Stimulated activated CD4-positive, alpha-beta T cell treated with anti-CD3 and anti-CD28 coated beads, Interleukin-15, amount 100 ng/mL, for 1 hour (primary cell): Measurements from ENCODE around the gene PRDM16.

Experiments
- DNase-seq, 2 donors: peaks; one replicate each; pipeline ENCODE4 v3.0.0-alpha.2; 2020; ENCODE audit warnings: low read depth in 1 of 2, low spot score in 1 of 2

PRDM16 gene

DNA sequence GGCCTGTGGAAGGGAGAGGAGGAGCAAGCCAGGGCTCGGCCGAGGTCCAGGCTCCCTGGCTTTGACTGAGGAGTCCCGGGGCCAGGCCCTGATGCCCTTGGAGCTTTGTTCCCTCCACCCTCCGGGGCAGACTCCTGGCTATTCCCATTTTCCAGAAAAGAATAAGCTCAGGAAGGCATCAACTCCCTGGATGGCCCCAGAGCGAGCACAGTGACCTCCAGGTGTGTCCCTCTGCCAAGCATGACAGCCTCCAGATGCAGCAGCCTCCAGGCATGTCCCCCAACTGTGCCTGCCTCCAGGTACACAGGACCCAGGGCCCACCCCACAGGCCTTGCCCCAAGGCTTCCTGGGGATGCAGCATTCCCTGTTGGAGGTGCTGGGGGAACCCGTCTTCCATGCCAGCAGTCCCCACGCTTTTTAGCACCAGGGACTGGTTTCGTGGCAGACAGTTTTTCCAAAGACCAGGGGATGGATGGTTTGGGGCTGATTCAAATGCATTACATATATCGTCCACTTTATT is 369.7 kb downstream of the PRDM16 start:
- no peak for DNase-seq

DNA sequence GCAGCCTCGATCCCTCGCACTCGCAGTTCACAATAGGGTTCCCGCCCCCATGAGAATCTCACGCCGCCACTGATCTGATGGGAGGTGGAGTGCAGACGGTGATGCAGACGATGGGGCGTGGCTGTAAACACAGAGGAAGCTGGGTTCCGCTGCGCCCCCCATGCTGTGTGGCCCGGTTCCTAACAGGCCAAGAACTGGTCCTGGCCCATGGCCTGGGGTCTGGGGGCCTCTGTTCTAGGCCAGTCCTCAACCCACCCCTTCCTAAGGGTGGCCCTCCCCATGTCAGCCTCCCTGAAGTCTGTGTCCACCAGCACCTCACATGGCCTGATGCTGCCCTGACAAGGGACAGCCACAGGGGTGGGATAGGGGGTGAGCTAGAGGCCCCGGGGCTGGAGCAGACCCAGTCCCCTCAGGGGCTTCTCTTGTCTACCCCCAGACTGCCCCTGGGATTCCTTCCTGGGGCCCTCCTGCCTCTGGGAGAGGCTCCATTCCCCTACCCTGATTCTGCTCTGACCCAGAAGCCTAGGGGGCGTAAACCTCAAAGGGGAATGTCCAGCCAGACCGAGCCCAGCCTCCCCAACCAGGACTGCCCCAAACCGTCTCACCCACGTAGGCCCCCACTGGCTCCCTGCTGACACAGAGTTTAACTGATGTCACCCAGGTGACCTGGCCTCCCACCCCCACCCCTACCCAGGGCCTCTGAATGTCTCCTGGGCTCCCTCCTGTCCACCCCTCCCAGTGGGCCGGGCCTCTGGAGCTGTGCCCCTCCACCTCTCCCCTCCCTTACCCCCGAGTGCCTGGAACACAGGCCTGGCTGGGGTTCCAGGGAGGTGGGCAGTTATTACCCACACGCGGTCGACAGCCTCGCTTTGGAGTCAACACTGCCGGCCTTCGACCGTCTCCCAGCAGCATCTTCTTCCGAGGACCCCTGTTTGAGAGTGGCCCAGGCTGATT is 370.6 kb downstream of the PRDM16 start:
- no peak for DNase-seq

DNA sequence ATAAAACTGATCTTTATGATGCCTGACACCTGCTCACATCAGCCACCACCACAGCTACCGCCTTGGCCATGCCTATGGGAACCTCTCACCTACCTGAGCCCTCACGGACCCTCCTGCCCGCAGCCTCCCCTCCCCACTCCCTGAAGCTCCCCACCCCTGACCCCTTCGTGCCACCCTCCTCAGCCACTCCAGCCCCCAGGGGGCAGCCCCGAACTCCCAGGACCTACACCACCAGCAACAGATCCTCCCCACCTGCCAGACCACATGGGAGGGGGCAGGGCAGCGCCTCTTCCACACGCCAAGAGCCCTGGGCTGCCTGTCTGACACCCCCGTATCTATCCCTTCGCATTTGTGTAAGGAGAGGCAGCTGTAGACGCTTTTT is 371.3 kb downstream of the PRDM16 start:
- no peak for DNase-seq

DNA sequence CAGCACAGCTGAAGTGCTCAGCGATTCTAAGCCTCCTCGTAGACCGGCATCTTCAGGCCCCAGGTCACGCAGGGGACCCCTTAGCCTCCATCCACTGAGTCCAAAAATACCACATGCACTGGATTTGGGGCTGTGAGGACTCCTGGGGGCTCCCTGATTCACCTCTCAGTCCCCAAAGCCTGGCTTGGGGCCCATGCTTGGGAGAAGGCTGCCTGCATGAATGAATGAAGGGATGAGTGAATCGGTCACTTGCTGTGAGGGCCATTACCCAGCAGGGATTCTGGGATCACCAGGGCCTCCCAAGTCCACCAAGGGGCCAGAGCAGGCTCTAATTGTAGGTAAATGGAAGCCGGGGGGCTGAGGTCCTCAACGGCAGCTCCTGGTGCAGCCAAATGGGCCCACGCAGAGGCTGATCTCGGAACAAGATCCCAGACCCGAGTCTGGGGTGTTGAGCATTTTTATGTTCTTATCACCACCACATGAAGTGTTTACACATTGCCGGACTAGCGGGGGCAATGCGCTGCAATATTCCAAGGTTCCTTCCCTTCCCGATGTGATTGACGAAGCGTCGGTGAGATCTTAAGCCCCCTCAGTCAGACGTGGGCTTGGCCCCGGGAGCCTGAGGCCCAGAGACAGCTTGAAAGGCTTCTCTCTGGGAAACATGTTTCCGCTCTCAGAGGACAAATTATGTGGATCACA is 371.9 kb downstream of the PRDM16 start:
- no peak for DNase-seq

DNA sequence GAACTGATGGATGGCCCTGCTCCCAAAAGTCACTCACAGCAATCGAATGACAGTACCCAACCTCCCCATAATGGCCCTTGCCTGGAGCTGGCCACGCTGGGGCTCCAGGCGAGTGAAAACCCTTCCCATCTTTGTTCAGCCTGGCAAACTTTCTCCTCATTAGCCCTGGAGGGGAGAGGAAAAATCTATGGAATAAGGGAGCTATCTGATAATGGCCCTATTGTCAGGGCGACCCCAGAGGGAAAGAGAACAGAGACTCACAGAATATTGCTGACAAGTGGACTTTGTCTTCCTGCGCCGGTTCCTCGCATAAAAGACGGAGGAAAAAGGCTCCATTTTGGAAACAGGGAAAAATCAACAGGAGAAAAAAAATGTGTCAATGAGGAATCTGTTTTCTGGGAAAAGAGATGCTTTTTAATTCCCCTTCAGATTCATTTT is 372.4 kb downstream of the PRDM16 start:
- DNase-seq = no peak

DNA sequence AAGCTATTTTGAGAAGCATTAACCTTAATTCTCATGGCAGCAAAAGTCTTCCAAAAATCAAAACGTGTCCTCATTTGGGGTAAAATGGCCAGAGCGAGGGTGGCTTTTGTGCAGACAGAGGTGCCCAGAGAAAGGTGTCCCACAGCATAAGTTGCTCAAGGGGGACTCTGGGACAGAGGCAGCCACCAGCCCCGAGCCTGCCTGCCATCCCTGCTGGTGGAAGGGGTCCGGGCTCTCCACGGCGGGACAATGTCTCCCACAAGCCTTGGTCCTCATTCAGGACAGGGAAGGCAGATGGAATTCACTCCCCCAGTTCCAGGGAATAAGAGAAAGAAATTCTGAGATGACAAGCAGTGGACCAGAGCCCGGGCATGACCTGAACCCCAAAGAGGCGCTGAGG is 372.9 kb downstream of the PRDM16 start:
- no peak for DNase-seq

DNA sequence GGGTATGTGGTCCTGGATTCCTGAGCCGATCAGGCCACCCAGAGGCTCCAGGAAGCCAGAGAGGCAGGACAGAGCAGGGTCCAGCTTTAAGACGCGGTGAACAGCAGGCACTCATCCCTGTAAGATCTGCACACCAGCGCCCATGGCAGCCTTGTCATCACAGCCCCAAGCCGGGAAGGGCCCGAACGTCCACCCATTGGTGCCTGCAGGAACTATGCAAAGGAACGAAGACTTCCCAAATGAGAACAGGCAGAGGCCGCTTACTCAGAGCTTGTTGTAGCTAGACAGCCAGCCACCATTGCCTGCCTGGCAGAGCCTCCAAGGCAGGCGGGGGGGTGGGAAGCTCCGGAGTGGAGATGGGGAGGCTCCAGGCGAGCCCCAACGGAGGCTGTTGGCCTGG is 373.3 kb downstream of the PRDM16 start:
- DNase-seq = no peak

DNA sequence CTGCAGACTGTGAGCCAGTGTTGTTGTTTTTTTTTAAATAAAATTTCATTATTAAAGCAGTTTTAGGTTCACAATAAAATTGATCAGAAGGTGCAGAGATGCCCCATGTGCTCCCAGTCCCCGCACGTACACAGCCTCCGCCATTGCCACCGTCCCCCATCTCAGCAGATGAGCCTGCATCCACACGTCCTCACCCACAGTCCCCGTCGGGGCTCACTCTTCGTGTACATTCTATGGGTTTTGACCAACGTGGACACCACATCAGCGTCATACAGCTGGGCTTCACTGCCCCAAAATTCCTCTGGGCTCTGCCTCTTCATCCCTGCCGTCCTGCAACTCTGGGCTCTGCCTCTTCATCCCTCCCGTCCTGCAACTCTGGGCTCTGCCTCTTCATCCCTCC is 373.9 kb downstream of the PRDM16 start:
- DNase-seq = no peak

DNA sequence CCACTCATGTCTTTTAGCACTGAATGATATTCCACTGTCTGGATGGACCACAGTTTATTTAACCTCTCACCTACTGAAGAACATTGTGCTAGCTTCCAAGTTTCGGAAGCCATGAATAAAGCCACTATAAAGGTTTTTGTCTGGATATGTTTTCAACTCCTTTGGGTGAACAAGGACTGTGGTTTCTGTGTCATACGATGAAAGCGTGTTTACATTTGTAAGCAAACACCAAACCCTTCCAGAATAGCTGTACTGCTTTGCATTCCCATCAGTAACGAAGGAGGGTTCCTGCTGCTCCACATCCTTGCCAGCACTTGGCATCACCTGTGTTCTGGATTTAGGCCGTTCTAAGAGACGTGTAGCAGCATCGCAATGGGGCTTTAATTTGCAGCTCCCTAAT is 374.8 kb downstream of the PRDM16 start:
- no peak for DNase-seq

DNA sequence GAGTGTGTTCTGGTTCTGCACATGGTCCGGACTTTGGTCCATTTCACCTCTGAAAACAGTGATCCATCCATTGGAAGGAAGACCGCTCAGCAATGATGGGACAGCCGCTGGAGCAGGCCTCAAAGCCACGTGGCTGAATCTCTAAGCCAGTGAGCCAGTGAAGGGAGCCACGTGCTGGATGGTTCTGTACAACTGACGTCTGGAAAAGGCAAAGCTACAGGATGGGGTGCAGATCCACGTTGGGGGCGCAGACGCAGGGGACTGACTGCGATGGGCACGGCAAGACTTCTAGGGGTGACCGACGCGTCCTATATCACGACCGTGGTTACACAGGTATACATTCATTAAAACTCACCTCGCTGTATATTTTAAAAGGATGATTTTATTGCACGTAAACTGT is 375.3 kb downstream of the PRDM16 start:
- DNase-seq = no peak

DNA sequence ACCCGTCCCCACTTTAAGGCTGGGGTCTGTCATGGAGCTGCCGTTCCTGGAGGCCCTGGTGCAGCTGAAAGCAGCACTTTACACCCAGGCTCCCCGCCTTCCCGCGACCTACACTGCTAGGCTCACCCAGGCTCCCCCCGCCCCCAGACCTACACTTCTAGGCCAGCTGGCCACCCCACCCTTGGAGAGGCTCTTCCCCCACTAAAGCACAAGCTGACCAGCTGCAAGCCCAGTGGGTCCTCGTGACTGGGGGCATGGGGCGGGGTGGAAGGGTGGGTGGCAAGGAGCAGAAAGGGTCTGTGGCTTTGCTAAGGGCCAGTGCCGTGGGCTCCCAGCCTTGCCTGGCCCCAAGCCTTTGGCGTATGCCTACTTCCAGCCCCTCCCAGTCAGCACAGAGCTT is 375.7 kb downstream of the PRDM16 start:
- DNase-seq = no peak

DNA sequence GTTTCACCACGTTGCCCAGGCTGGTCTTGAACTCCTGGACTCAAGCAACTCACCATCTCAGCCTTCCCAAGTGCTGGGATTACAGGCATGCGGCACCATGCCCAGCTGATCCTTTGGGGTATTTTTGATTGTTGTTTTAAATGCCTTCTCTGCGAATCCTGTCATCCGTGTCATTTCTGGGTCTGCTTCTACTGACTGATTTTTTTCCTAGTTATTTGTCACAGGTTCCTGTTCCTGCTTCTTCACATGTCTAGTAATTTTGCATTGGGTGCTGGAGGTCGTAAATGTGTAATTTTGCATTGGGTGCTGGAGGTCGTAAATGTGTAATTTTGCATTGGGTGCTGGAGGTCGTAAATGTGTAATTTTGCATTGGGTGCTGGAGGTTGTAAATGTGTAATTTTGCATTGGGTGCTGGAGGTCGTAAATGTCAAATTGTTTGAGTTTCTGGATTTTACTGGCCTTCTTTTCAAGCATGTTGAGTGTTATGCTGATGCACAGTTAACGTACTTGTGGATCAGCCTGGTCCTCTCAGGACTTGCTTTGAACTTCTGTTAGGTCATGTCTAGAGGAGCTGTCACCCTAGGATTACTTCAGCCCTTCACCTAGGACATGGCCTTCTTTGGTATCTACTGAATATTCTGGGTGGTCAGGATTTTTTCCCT is 381.3 kb downstream of the PRDM16 start:
- no peak for DNase-seq

DNA sequence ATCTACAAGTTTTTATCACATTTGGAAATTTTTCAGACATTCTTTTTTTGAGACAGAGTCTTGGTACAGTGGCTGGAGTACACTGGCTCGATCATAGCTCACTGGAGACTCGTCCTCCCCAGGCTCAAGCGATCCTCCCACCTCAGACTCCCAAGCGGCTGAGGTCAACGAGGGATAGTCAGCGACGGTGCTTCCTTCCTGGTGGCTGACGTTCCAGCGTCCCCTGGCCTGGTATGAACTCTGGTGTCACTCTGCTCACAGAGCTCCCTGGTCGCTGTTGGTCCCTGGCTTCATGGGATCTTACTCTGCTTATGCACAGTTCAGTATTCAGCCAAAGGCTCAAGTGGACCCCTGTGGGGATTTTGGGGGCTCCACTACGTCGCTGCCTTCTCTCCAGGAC is 382.0 kb downstream of the PRDM16 start:
- no peak for DNase-seq

DNA sequence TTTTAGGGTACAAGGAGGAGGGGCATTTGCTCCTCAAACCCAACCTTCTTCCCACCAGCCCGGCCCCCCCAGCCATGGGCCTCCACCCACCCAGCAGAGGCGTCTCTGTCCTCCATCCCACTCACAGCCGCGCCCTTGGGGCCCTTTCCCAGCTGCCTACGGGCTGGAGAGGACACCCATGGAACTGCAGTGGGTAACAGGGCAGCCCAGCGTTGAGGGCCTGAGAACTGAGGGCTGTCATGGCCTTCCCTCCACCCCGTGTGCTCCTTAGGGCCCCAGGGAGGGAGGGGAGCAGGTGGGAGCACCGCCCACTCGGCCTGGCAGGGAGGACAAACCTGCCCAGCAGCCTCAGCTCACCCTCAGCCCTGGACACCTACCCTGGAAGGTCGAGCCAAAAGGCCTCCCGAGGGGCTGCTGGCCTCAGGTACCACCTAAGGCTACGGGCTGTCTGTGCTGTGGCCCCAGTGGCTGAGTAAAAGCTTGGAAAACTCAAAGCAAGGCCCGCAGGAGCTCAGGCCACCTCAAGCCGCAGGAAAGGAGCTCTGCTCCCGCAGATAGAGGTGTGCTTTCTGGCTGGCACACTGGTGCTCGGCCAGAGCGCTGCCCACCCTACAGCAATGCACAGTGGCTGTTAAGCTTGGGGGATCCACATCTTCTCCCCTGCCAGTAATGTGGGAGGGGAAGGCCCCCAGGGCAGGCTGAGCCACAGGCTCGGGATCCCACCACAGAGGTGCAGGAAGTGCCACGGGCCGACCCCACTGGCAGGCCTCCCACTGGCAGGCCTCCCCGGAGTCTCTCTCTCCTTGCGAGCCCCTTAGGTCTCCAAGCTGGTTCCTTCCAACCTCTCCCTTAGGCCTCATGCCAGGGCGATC is 383.2 kb downstream of the PRDM16 start:
- no peak for DNase-seq

DNA sequence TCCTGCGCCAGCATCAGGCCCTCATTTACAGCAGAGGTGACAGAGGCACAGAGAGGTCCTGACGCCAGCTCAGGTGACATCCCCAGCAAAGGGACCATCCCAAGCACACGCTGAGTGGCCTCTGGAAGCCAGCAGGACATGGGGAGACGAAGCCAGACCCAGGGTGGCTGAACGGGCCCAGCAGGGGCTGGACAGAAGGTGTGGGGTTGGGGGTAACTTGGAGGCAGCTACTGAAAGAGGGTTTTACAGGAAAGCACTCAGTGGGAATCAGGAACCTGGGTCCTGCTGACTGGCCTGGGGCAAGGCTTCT is 383.8 kb downstream of the PRDM16 start:
- no peak for DNase-seq

DNA sequence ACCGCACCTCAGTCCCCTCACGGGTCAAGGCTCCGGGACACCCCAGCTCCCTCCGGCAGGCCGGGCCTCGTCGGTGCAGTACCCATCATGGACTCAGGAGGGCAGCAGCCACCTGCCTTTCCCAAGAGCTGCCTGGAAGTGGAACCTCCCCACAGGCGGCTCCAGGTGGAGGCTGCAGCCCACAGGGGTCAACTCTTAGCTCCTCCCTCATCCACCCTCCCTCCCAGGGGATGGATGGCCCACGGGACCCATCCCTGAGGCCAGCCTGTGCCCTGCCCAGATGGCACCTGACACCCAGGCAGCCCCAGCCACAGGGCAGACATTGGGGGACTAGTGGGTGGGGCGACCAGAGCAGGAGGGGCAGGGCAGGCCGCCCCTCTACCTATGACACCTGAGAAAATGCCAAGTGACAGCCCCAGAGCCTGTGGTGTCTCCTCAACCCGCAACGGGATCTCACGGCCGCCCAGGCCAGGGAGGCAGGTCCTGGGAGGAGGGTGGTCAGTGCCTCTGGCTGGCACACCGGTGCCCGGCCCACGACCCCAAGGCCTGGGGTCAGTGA is 384.3 kb downstream of the PRDM16 start:
- DNase-seq = peak; percentile 60 to 65

DNA sequence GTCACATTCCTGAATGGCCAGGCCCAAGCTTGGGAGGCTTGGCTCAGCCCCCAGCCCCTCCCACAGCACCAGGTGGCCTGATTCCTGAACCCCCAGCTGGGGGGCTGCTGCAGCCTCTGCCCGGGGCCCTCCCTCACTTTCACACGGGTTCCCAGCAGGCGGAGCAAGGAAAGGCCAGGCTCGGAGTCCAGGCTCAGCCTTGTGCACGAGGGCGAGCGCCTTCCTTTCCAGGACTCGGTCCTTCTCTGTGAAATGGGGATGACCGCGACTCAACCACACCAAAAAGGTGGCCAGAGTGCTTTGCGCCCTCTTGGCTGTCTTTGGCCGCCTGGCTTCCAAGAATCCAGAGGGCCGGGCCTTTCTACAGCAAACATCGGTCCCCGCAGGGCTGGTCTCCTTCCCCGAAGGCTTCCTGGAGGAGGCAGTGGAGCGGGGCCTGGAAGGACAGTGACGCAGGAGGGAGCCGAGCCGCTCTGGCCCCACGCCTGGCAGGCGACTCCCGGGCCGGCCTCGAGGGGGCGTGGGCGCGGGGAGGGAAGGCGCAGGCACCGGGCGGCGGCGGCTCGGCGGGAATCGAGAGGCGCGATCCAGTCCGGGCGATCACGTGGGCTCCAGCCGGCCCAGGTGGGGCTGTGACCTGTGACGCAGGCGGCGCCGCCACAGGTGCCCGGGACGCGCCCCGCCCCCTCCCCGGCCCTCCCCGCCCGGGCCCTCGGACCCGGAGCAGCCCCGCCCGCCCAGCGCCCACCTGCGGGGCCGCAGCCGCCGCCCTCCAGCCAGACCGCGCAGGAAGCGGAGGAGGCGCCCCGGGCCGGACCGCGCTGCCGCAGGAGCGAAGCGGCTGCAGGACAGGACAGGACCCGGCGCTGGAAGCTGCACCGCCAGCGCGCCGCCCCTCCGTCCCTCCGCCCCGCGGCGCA is 385.1 kb downstream of the PRDM16 start, which contains the start of gene ARHGEF16:
Gene ARHGEF16 (plus strand): TSS at position 775 of the 920 bp plus-strand sequence. CDS start 8,420 bp downstream, outside the sequence.
- DNase-seq = no peak

DNA sequence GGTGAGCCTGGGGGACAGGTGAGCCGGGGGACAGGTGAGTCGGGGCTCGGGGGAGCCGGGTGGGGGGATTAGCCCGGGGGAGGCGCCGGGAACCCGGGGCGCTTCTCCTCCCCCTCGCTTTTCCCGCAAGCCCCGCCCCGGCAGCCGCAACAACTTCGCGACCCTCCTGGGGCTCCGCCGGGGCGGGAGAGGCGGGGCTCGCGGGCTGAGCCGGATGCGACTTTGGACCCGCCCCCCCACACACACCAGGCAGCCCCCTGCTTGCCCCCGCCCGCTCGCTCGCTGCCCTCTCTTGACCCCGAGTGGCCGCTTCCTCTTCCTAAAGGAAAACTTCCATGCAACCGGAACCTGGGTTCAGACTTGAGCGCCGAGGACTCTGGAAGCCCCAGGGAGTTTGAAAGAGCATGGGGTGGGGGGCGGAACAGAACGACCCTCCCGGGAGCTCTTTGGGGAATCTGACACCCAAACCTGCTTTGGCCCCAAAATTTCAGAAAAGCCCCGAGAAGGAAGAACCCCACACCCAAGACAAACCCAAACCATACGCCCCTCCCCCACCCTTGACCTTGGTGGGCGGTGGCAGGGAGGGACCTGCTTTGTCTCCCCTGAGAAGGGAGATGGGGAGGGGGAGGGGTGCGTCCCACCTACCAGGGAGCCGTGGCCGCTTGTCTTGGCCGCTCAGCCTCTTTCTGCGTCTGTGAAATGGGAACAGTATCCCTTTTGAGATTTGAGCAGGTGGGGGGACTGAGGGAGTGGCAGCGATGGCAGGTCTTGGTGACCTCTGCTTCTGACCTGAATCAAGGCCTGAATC is 386.0 kb downstream of the PRDM16 start:
- no peak for DNase-seq
